H1 (cell line): ENCODE measurements around the gene MS4A8. TPM values are rescaled to one million over a fixed set of nuclear protein-coding genes. Genes with fewer than 3 reads are reported as not detected.

Experiments
- CHD2 ChIP-seq: IDR thresholded peaks from 2 replicates; pipeline ENCODE4 v1.6.1; 2012; ENCODE audit warnings: low read length, improper control_type of control experiment
- EGR1 ChIP-seq: IDR thresholded peaks from 2 replicates; pipeline ENCODE4 v1.6.1; 2011; ENCODE audit warnings: low read depth, low read length, borderline replicate concordance
- RFX5 ChIP-seq: IDR thresholded peaks from 2 replicates; pipeline ENCODE4 v1.6.1; 2011; ENCODE audit warnings: low read depth, low read length, improper control_type of control experiment, borderline replicate concordance
- SRF ChIP-seq: IDR thresholded peaks from 2 replicates; pipeline ENCODE4 v1.6.1; 2011; ENCODE audit warnings: mild to moderate bottlenecking, low read depth, low read length, moderate library complexity
- polyA plus RNA-seq, 7 experiments: library from polyadenylated mRNA; depleted of rRNA in 3 of 7; stranded (reverse) in 5 of 7; unstranded in 2 of 7; fragments of >200 nt in 5 of 7; fragments of 200-250 nt in 2 of 7; gene quantifications; 1 replicate in 5 of 7; 2 replicates in 1 of 7; 4 replicates in 1 of 7; pipeline versions ENCODE4 v1.2.1 to v1.2.3, GENCODE V29; 2011 to 2013; ENCODE audit warnings: missing spikeins in 2 of 7, mixed read lengths in 2 of 7
- total RNA-seq: library from RNA; stranded (reverse); fragmentation: NEBNext Ultra II Directional; extraction: Animal tissue kit (Norgen Biotek cat#: 25700); gene quantifications from 2 replicates; pipeline ENCODE4 v1.2.1, GENCODE V29; 2021

The MS4A8 gene
- total and polyA plus RNA-seq, 2 of the 8 experiments (the other 6 are each of a cell fraction or from before 2014, with no cell fraction given) = not detected

GRCh38 chr11:60717956-60718355 is 18.5 kb downstream of the MS4A8 start (continued):
- TF ChIP-seq SRF (no peak), RFX5 (no peak), EGR1 (no peak), CHD2 (no peak)
